Liver (tissue), 3 donors: ENCODE data around the gene FOCAD.

Source experiments
- HNF4G ChIP-seq: IDR thresholded peaks from 2 replicates; pipeline ENCODE4 v1.6.1; 2016; ENCODE audit warnings: antibody characterized with exemption
- SP1 ChIP-seq: IDR thresholded peaks from 2 replicates; pipeline ENCODE4 v1.6.1; 2018; ENCODE audit warnings: antibody characterized with exemption, mild to moderate bottlenecking
- YY1 ChIP-seq: IDR thresholded peaks from 2 replicates; pipeline ENCODE4 v1.6.1; 2016; ENCODE audit warnings: antibody characterized with exemption, mild to moderate bottlenecking
- TF ChIP-seq, protein P1 (sequence below): fragments of 150-350 bp; IDR thresholded peaks from 2 replicates; pipeline ENCODE4 v1.5.1; 2017; ENCODE audit warnings: improper control_type of control experiment, low read depth, low read length; ENCODE audit not compliant: missing input control
- TF ChIP-seq, protein P2 (sequence below): IDR thresholded peaks from 2 replicates; pipeline ENCODE4 v1.6.1; 2016; ENCODE audit warnings: antibody characterized with exemption, mild to moderate bottlenecking
- donor health status: healthy.
- donor health status: healthy.

DNA sequence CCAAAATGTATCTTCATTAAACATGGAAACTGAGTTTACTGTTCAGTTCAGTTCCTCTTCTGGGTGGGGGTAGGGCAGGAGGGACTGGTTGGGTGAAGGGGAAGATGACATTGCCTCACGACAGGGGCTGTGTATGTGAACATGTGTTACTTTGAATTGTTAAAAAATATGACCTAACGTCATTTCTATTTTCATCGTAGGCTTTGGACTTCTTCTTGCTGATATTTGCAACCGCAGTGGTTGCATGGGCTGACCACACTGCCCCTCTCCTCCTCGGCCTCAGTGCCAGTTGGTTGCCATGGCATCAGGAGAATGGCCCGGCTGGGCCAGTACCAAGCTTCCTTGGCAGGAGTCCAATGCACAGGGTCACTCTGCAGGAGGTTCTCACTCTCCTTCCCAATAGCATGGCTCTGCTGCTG, 305.9 kb downstream of the FOCAD start:
- TF ChIP-seq, protein P1, sequence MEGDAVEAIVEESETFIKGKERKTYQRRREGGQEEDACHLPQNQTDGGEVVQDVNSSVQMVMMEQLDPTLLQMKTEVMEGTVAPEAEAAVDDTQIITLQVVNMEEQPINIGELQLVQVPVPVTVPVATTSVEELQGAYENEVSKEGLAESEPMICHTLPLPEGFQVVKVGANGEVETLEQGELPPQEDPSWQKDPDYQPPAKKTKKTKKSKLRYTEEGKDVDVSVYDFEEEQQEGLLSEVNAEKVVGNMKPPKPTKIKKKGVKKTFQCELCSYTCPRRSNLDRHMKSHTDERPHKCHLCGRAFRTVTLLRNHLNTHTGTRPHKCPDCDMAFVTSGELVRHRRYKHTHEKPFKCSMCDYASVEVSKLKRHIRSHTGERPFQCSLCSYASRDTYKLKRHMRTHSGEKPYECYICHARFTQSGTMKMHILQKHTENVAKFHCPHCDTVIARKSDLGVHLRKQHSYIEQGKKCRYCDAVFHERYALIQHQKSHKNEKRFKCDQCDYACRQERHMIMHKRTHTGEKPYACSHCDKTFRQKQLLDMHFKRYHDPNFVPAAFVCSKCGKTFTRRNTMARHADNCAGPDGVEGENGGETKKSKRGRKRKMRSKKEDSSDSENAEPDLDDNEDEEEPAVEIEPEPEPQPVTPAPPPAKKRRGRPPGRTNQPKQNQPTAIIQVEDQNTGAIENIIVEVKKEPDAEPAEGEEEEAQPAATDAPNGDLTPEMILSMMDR, result no peak
- TF ChIP-seq HNF4G (no peak), SP1 (no peak), YY1 (no peak)
- TF ChIP-seq, protein P2, sequence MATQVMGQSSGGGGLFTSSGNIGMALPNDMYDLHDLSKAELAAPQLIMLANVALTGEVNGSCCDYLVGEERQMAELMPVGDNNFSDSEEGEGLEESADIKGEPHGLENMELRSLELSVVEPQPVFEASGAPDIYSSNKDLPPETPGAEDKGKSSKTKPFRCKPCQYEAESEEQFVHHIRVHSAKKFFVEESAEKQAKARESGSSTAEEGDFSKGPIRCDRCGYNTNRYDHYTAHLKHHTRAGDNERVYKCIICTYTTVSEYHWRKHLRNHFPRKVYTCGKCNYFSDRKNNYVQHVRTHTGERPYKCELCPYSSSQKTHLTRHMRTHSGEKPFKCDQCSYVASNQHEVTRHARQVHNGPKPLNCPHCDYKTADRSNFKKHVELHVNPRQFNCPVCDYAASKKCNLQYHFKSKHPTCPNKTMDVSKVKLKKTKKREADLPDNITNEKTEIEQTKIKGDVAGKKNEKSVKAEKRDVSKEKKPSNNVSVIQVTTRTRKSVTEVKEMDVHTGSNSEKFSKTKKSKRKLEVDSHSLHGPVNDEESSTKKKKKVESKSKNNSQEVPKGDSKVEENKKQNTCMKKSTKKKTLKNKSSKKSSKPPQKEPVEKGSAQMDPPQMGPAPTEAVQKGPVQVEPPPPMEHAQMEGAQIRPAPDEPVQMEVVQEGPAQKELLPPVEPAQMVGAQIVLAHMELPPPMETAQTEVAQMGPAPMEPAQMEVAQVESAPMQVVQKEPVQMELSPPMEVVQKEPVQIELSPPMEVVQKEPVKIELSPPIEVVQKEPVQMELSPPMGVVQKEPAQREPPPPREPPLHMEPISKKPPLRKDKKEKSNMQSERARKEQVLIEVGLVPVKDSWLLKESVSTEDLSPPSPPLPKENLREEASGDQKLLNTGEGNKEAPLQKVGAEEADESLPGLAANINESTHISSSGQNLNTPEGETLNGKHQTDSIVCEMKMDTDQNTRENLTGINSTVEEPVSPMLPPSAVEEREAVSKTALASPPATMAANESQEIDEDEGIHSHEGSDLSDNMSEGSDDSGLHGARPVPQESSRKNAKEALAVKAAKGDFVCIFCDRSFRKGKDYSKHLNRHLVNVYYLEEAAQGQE, result no peak
